AG10803 (cell line): ENCODE measurements around the gene MAST3.

Experiments
- DNase-seq: peaks from one replicate; pipeline ENCODE4 v3.0.0; 2010; ENCODE audit warnings: low read depth
- H3K4me3 ChIP-seq: 2 replicates; pipeline ENCODE4 v1.5.1; 2011; ENCODE audit warnings: mild to moderate bottlenecking, low read length, control low read depth
- CTCF ChIP-seq: conservative IDR thresholded peaks from 2 replicates; pipeline ENCODE4 v1.5.1; 2011; ENCODE audit warnings: mild to moderate bottlenecking, low read length, control low read depth, inconsistent platforms

The MAST3 gene

GRCh38 chr19:18167975-18168645 is 70.5 kb downstream of the MAST3 start:
- no peak for DNase-seq
- no peak overlapping the region for H3K4me3 ChIP-seq
- peak; percentile 68 for TF ChIP-seq CTCF

- no peak for DNase-seq
- no peak for TF ChIP-seq CTCF
- H3K4me3 ChIP-seq = no peak overlapping the region
These were observed 71.2 kb downstream of the MAST3 start for GRCh38 chr19:18168673-18169381.

- no peak overlapping the region for H3K4me3 ChIP-seq
- DNase-seq = no peak
- no peak for TF ChIP-seq CTCF
These were observed 73.2 kb downstream of the MAST3 start for GRCh38 chr19:18170714-18171255.

GRCh38 chr19:18171605-18172327 is 74.2 kb downstream of the MAST3 start:
- TF ChIP-seq CTCF = no peak
- no peak for DNase-seq
- H3K4me3 ChIP-seq = no peak overlapping the region

- DNase-seq = no peak
- no peak overlapping the region for H3K4me3 ChIP-seq
- no peak for TF ChIP-seq CTCF
These were observed 74.9 kb downstream of the MAST3 start for GRCh38 chr19:18172331-18173053.

GRCh38 chr19:18173054-18173571 is 75.5 kb downstream of the MAST3 start:
- DNase-seq = no peak
- H3K4me3 ChIP-seq = peak overlapping the region; percentile 71
- TF ChIP-seq CTCF = no peak
